GM23338 (cell line): ENCODE measurements around the gene OXT. TPM values are rescaled to one million over a fixed set of nuclear protein-coding genes. Genes with fewer than 3 reads are reported as not detected.
"Not testable (repeated sequence)": the region's sequence is repeated elsewhere in the genome, so short reads cannot be mapped to it uniquely, and the experiment has no call there.

Source experiments
- ATAC-seq: fragments of 200-7000 bp; cut with Tn5 transposase; 3 replicates; pipeline ENCODE4 v1.9.1; 2020
- DNase-seq: peaks from one replicate; pipeline ENCODE4 v3.0.0-alpha.2; 2015; ENCODE audit warnings: low spot score
- H2AFZ ChIP-seq: fragments of 200-600 bp; sonication (generic); 2 replicates; pipeline ENCODE4 v1.8.0; 2016; ENCODE audit warnings: antibody characterized with exemption, mild to moderate bottlenecking, moderate library complexity
- H3F3A ChIP-seq: fragments of 200-600 bp; sonication (generic); replicated peaks from 2 replicates; pipeline ENCODE4 v1.8.0; 2017; ENCODE audit warnings: antibody characterized with exemption, mixed run types, low read depth
- H3K27ac ChIP-seq: fragments of 200-600 bp; sonication (generic); 2 replicates; pipeline ENCODE4 v1.6.1; 2016; ENCODE audit warnings: low read depth
- H3K27me3 ChIP-seq: fragments of 200-600 bp; sonication (generic); 2 replicates; pipeline ENCODE4 v1.8.0; 2016; ENCODE audit warnings: mild to moderate bottlenecking, mixed run types, moderate library complexity; ENCODE audit not compliant: insufficient read depth
- H3K36me3 ChIP-seq: fragments of 200-600 bp; sonication (generic); 2 replicates; pipeline ENCODE4 v1.8.0; 2016; ENCODE audit warnings: mild to moderate bottlenecking; ENCODE audit not compliant: insufficient read depth
- H3K4me1 ChIP-seq: fragments of 200-600 bp; sonication (generic); 2 replicates; pipeline ENCODE4 v1.8.0; 2016; ENCODE audit warnings: mild to moderate bottlenecking, moderate library complexity; ENCODE audit not compliant: insufficient read depth
- H3K4me2 ChIP-seq: fragments of 200-600 bp; sonication (generic); 2 replicates; pipeline ENCODE4 v1.7.1; 2017; ENCODE audit warnings: mixed run types
- H3K4me3 ChIP-seq: fragments of 200-600 bp; sonication (generic); 2 replicates; pipeline ENCODE4 v1.6.1; 2016; ENCODE audit warnings: mixed run types
- H3K79me2 ChIP-seq: fragments of 200-600 bp; sonication (generic); replicated peaks from 2 replicates; pipeline ENCODE4 v1.8.0; 2017; ENCODE audit warnings: mild to moderate bottlenecking; ENCODE audit not compliant: insufficient read depth
- H3K9me2 ChIP-seq: fragments of 200-600 bp; sonication (generic); 2 replicates; pipeline ENCODE4 v1.8.0; 2017; ENCODE audit not compliant: insufficient read depth
- H4K20me1 ChIP-seq: fragments of 200-600 bp; sonication (generic); replicated peaks from 2 replicates; pipeline ENCODE4 v1.8.0; 2017; ENCODE audit warnings: mild to moderate bottlenecking; ENCODE audit not compliant: insufficient read depth
- H3K27ac Mint-ChIP-seq: 2 replicates; pipeline ENCODE4 v1.8.0; 2020; ENCODE audit warnings: inconsistent platforms, mild to moderate bottlenecking, moderate library complexity, mixed read lengths
- H3K27me3 Mint-ChIP-seq: 3 replicates; pipeline ENCODE4 v1.8.0; 2022; ENCODE audit warnings: low read depth, mild to moderate bottlenecking, moderate library complexity, mixed read lengths, inconsistent platforms; ENCODE audit not compliant: insufficient read depth, poor library complexity
- H3K36me3 Mint-ChIP-seq: 3 replicates; pipeline ENCODE4 v1.8.0; 2021; ENCODE audit warnings: low read depth, mild to moderate bottlenecking, inconsistent platforms, moderate library complexity, mixed read lengths
- H3K4me1 Mint-ChIP-seq: 3 replicates; pipeline ENCODE4 v1.8.0; 2020; ENCODE audit warnings: mild to moderate bottlenecking, inconsistent platforms, mixed read lengths
- H3K4me3 Mint-ChIP-seq: 3 replicates; pipeline ENCODE4 v1.8.0; 2021; ENCODE audit warnings: moderate library complexity, mild to moderate bottlenecking, inconsistent platforms, mixed read lengths
- H3K9me3 Mint-ChIP-seq: 3 replicates; pipeline ENCODE4 v1.8.0; 2020; ENCODE audit warnings: moderate library complexity, mild to moderate bottlenecking, inconsistent platforms, mixed read lengths
- CREB1 ChIP-seq: fragments of 250-450 bp; sonication (Bioruptor Pico); IDR thresholded peaks from 2 replicates; pipeline ENCODE4 v1.5.0; 2020; ENCODE audit warnings: low read depth, mild to moderate bottlenecking, moderate library complexity
- CTCF ChIP-seq, 2 experiments: fragments of 200-600 bp in 1 of 2; sonication (generic) in 1 of 2; conservative IDR thresholded peaks; 2 replicates each; pipeline versions ENCODE4 v1.5.1 to v1.6.1; 2016 to 2017; ENCODE audit warnings: antibody characterized with exemption in 2 of 2, low read depth in 2 of 2, mild to moderate bottlenecking in 2 of 2, moderate library complexity in 1 of 2
- ETS1 ChIP-seq: IDR thresholded peaks from 2 replicates; pipeline ENCODE4 v1.6.1; 2016; ENCODE audit warnings: antibody characterized with exemption
- EZH2 ChIP-seq: fragments of 200-600 bp; sonication (generic); IDR thresholded peaks from one replicate; pipeline ENCODE4 v1.8.0; 2017; ENCODE audit warnings: antibody characterized with exemption, mild to moderate bottlenecking, low read depth; ENCODE audit not compliant: unreplicated experiment
- EZH2phosphoT487 ChIP-seq: fragments of 200-600 bp; sonication (generic); IDR thresholded peaks from one replicate; pipeline ENCODE4 v1.8.1; 2018; ENCODE audit warnings: antibody characterized with exemption; ENCODE audit not compliant: unreplicated experiment
- JUNB ChIP-seq: IDR thresholded peaks from one replicate; pipeline ENCODE4 v1.6.1; 2016; ENCODE audit warnings: antibody characterized with exemption; ENCODE audit not compliant: unreplicated experiment
- NANOG ChIP-seq: IDR thresholded peaks from 2 replicates; pipeline ENCODE4 v1.6.1; 2016; ENCODE audit warnings: antibody characterized with exemption, borderline replicate concordance
- POLR2AphosphoS5 ChIP-seq: IDR thresholded peaks from 2 replicates; pipeline ENCODE4 v1.6.1; 2016; ENCODE audit warnings: antibody characterized with exemption, low read depth
- ZNF114 ChIP-seq: fragments of 250-450 bp; sonication (Bioruptor Pico); IDR thresholded peaks from 2 replicates; pipeline ENCODE4 v1.5.0; 2020; ENCODE audit warnings: mild to moderate bottlenecking, moderate library complexity
- ZNF462 ChIP-seq: fragments of 250-450 bp; sonication (Bioruptor Pico); IDR thresholded peaks from 2 replicates; pipeline ENCODE4 v1.5.0; 2020; ENCODE audit warnings: mild to moderate bottlenecking, moderate library complexity
- polyA plus RNA-seq: library from polyadenylated mRNA; unstranded; fragments of >200 nt; fragmentation: Nextera tagmentation; extraction: Ambion mirVana; gene quantifications from 2 replicates; pipeline ENCODE4 v1.2.1, GENCODE V29; 2016
- total RNA-seq: library from RNA; depleted of rRNA; stranded (reverse); fragments of >200 nt; shearing (Covaris generic); gene quantifications from 2 replicates; pipeline ENCODE4 v1.2.3, GENCODE V29; 2014

Gene OXT
- total and polyA plus RNA-seq, 2 experiments from 2014 or later: 1.5 TPM; not detected in 1

- Mint-ChIP-seq H3K36me3 (peaks cover 71% of the 10 kb centered on the region), H3K9me3 (peaks cover 15% of the 10 kb centered on the region), H3K27ac (no peak overlapping the region), H3K4me3 (no peak overlapping the region), H3K4me1 (no peaks in the 10 kb centered on the region), H3K27me3 (peaks cover 8% of the 10 kb centered on the region)
- DNase-seq (no peak), ATAC-seq (no peak)
- no peaks in the 10 kb centered on the region for H3K4me1 ChIP-seq
- TF ChIP-seq CTCF (conservative IDR thresholded peaks at IDR 0.05; ENCODE audit: low read depth in 2 of 2) (no peak), POLR2AphosphoS5 (no peak), JUNB (no peak), EZH2phosphoT487 (no peak), ZNF114 (no peak), ETS1 (no peak), EZH2 (no peak), CREB1 (CRISPR knock-in tag) (no peak), ZNF462 (CRISPR knock-in tag) (no peak), NANOG (no peak)
- no peak overlapping the region for H3K4me2 ChIP-seq
- H3K79me2 ChIP-seq: no peaks in the 10 kb centered on the region
- no peaks in the 10 kb centered on the region for H3K27me3 ChIP-seq
- no peak overlapping the region for H2AFZ ChIP-seq
- H4K20me1 ChIP-seq: no peaks in the 10 kb centered on the region
- 0 out of 2 replicates have a peak, but pooled peaks cover 5% of the 10 kb centered on the region for H3K9me2 ChIP-seq
- H3K27ac ChIP-seq: no peak overlapping the region
- no peak overlapping the region for H3K4me3 ChIP-seq
- no peaks in the 10 kb centered on the region for H3F3A ChIP-seq
- peaks cover 24% of the 10 kb centered on the region for H3K36me3 ChIP-seq
Observed at GRCh38 chr20:3021777-3022176, 49.6 kb upstream of the OXT start.

- not testable (repeated sequence) for H3K4me3 Mint-ChIP-seq, H3K9me2 ChIP-seq, H3K79me2 ChIP-seq, H3K4me1 ChIP-seq, H3F3A ChIP-seq, H2AFZ ChIP-seq, ATAC-seq, H3K27me3 ChIP-seq, DNase-seq, H3K27me3 Mint-ChIP-seq, H4K20me1 ChIP-seq, H3K27ac Mint-ChIP-seq, H3K27ac ChIP-seq, H3K4me2 ChIP-seq, H3K4me1 Mint-ChIP-seq, H3K4me3 ChIP-seq
- H3K9me3 Mint-ChIP-seq: peaks cover 12% of the 10 kb centered on the region
- H3K36me3 ChIP-seq: peaks cover 17% of the 10 kb centered on the region
- H3K36me3 Mint-ChIP-seq: peaks cover 69% of the 10 kb centered on the region
Observed at GRCh38 chr20:3022559-3023490, 48.6 kb upstream of the OXT start.
